C1 segment of cervical spinal cord (tissue), 14 donors: ENCODE measurements around the gene DGKE.

Experiments used
- DNase-seq, 14 donors: peaks; one replicate each; lab custom pipeline; 2025; lab: John Stamatoyannopoulos, UW

Gene DGKE

GRCh38 chr17:56847106-56847505 lies 13.2 kb downstream of the DGKE start:
- no peak for DNase-seq

- no peak for DNase-seq
These were observed 15.2 kb downstream of the DGKE start for GRCh38 chr17:56849131-56849530.

- DNase-seq = no peak
These were observed 16.6 kb downstream of the DGKE start for GRCh38 chr17:56850591-56850990.

- no peak for DNase-seq
These were observed 17.1 kb downstream of the DGKE start for GRCh38 chr17:56851008-56851407.

GRCh38 chr17:56861899-56862298 lies 27.9 kb downstream of the DGKE start:
- no peak for DNase-seq

- DNase-seq = no peak
These were observed 30.0 kb downstream of the DGKE start for GRCh38 chr17:56863974-56864373.

GRCh38 chr17:56866076-56866475 lies 32.1 kb downstream of the DGKE start:
- DNase-seq = no peak

- DNase-seq = no peak
These were observed 32.5 kb downstream of the DGKE start for GRCh38 chr17:56866496-56866895.

GRCh38 chr17:56867948-56868376 lies 34.0 kb downstream of the DGKE start:
- no peak for DNase-seq

GRCh38 chr17:56868716-56869115 lies 34.8 kb downstream of the DGKE start:
- no peak for DNase-seq

GRCh38 chr17:56870081-56870651 lies 36.2 kb downstream of the DGKE start:
- DNase-seq = no peak

- DNase-seq = no peak
These were observed 42.8 kb downstream of the DGKE start for GRCh38 chr17:56876766-56877179.

- DNase-seq = no peak
These were observed 45.3 kb downstream of the DGKE start for GRCh38 chr17:56879280-56879679.

GRCh38 chr17:56880133-56880532 lies 46.2 kb downstream of the DGKE start:
- peak in 1 of 14 donors; percentile 6 for DNase-seq

GRCh38 chr17:56880571-56880970 lies 46.6 kb downstream of the DGKE start:
- no peak for DNase-seq

GRCh38 chr17:56881685-56882295 lies 47.8 kb downstream of the DGKE start:
- DNase-seq = no peak

GRCh38 chr17:56883616-56884015 lies 49.7 kb downstream of the DGKE start:
- no peak for DNase-seq

- DNase-seq = no peak
These were observed 50.7 kb downstream of the DGKE start for GRCh38 chr17:56884483-56885311.

- DNase-seq = no peak
These were observed 51.3 kb downstream of the DGKE start for GRCh38 chr17:56885312-56885657.

- DNase-seq = no peak
These were observed 52.4 kb downstream of the DGKE start for GRCh38 chr17:56886288-56886731.

GRCh38 chr17:56887105-56887504 lies 53.2 kb downstream of the DGKE start:
- DNase-seq = no peak

- no peak for DNase-seq
These were observed 53.9 kb downstream of the DGKE start for GRCh38 chr17:56887552-56888467.
